GM18951 (cell line): ENCODE data around the gene RAB7B.

ENCODE experiments used
- POLR2A ChIP-seq: IDR thresholded peaks from 4 replicates; pipeline ENCODE4 v1.6.1; 2011; ENCODE audit warnings: mild to moderate bottlenecking; ENCODE audit not compliant: insufficient read length, insufficient read depth; ENCODE audit errors: extremely low read depth
- in situ Hi-C: fragments of 300-500 bp; cut with MboI; formaldehyde crosslinking; loops from one replicate; pipeline ENCODE4 v1.12.0; 2022; ENCODE audit warnings: low sequenced_read_pairs, mixed read lengths, inconsistent platforms; ENCODE audit not compliant: unreplicated experiment

The RAB7B gene

GRCh38 chr1:205955499-205955898 lies 47.7 kb downstream of the RAB7B start:
- in situ Hi-C loops, result no loop called here
- no peak for TF ChIP-seq POLR2A

DNA sequence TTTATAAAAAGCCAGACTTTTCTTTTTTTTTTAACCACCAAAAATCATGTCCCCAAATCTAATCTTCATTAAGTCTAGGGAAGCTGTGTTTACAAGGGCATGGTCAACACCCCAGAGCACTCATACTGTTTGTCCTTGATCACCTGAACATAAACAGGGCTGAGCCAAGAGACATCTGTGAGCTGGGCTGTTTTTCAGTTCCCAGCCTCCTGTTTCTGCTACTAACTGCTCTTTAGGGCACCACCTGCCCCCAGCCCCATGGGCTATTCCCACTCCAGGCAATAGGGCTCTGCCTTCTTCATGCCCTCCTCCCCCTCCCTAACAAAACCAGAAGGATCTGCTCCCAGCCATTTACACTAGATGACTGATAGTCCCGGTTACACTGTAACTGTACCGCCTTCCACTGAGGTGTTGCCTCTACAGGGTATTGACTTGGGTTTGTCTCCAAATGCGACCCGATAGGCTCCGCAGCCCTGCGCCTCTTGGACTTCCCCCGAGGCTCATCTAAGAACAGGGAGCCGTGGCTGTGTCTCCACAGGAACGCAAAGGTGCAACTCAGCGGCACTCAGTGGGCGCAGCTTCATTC lies 48.3 kb downstream of the RAB7B start:
- in situ Hi-C loops, result no loop called here
- TF ChIP-seq POLR2A, result no peak

DNA sequence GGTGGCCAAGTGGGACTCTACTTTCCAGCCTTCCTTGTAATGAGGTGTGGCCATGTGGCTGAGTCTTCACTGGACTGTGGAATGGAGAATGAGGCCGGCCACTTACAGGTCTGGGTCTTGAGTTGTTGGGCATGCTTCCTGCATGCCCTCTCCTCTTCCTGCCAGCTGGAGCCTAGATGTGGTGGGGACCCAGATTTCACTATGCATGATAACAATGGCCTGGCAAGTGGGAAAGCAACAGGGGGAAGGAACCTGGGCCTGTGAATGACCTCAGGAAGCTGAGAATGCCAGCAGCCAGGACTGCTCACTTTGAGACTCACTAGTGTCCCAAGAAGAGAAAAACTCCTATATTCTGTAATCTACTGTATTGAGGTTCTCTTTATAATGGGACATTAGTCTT lies 51.4 kb downstream of the RAB7B start:
- in situ Hi-C loops, result no loop called here
- TF ChIP-seq POLR2A, result no peak

GRCh38 chr1:205950826-205951549 lies 52.2 kb downstream of the RAB7B start:
- in situ Hi-C loops, result no loop called here
- no peak for TF ChIP-seq POLR2A

GRCh38 chr1:205950280-205950679 lies 52.9 kb downstream of the RAB7B start:
- TF ChIP-seq POLR2A, result no peak
- in situ Hi-C loops, result no loop called here

- in situ Hi-C loops, result no loop called here
- no peak for TF ChIP-seq POLR2A
These were observed 53.4 kb downstream of the RAB7B start for GRCh38 chr1:205949753-205950152.

DNA sequence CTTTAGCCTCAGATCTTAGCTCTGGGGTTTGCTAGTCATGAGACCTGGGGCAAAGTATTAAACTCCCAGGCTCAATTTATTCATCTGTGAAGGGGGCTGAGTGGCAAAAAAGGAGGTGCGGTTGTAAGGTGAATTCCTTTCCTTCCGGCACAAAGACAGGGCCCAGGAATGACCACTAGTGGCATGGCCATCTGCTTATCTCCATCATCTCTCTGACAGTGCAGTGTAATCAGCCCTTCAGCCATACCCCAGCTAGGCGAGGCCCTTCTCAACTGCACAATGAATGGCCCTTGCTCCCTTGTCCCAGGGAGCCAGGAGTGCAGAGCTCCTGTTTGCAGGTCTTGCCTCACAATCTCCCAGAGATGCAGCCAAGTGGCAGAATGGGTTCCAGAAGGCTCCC lies 54.3 kb downstream of the RAB7B start:
- TF ChIP-seq POLR2A, result no peak
- in situ Hi-C loops, result no loop called here

GRCh38 chr1:205948039-205948438 lies 55.2 kb downstream of the RAB7B start:
- in situ Hi-C loops, result no loop called here
- TF ChIP-seq POLR2A, result no peak

GRCh38 chr1:205947024-205947423 lies 56.2 kb downstream of the RAB7B start:
- in situ Hi-C loops, result no loop called here
- TF ChIP-seq POLR2A, result no peak

DNA sequence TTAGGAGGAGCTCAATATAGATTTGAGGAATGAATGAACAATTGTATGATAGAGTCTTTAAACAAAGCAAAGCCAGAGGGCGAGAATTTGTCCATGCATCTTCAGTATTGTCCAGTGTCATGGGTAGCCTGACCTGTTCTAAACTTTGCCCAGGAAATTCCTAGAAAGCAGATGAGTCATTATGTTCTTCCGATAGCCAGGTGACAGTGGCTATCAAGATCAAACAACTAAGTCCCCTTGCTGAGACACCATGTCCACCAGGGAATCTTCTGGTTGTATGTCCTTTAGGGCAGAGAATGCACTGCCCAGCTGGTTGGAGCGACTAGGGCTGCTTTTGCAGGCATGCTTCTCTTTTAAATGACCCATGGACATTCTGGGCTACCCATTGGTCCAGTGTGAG lies 58.1 kb downstream of the RAB7B start:
- in situ Hi-C loops, result no loop called here
- TF ChIP-seq POLR2A, result no peak

GRCh38 chr1:205944525-205944924 lies 58.7 kb downstream of the RAB7B start:
- TF ChIP-seq POLR2A, result no peak
- in situ Hi-C loops, result no loop called here

DNA sequence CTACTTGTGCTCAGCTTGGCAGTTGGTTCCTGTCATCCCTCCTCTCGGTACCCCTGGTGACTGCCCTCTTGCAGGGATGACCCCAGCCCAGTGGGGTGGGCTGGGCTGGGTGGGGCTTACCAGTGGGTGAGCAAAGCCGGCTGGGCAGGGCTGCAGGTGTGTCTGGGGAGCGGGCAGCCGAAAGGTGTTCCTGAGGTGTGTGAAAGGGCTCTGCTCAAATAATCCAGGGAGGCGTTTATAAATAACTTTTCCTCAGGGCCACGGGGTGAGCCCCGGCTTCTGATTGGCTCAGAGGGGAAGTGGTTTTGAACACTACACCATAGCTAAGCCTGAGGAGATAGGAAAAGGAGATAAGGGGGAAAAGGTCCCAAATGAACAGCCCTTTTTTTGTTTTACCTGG lies 60.0 kb downstream of the RAB7B start, which contains the start of gene SLC26A9:
TSS of gene SLC26A9 (minus strand) at position 212 of the 400 bp plus-strand sequence. CDS start 7,636 bp downstream, outside the sequence.
- in situ Hi-C loops, result no loop called here
- no peak for TF ChIP-seq POLR2A

DNA sequence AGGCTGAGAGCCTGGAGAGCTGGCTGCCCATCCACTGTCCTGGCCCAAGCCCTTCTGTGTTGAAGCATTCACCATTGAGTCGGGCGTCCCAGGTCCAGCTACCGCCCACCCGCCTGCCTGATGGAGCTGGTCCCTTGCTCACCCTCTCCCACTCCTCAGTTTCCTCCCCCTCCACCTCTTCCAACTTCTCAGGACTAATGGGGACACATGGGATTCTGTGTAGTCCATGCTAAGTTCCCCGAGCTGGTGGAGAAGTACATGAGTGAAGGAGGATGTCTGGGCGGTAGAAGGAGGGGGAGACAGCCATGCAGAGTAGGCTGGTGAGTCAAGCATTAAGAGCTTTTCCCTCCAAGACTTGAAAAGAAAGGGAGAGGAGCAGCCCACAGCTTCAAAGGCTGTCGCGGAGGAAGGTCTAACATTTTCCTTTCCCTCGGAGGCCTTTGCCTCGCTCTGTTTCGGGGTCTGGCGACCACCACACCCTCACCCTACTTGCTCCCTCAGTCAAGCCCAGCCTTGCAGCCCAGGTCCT lies 60.5 kb downstream of the RAB7B start:
- in situ Hi-C loops, result no loop called here
- TF ChIP-seq POLR2A, result no peak

DNA sequence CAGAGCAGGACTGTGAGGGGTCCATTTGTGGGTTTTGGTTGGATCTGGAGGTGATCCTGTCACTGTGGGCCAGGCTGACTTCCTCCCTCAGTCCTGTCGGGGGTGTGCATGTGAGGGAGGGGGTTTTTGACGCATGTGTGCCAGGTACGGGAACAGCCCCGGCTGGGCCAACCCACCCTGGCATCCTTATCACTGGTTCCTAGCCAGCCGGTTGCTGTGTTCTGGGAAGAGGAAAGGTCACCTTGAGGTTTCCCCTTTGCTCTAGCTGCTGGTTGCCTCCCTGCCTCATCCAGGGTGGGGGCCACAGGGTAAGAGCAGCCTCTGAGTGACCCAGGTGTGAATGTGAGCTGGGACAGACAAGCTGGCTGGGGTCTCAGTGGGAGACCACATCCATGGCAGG lies 62.5 kb downstream of the RAB7B start:
- no peak for TF ChIP-seq POLR2A
- in situ Hi-C loops, result no loop called here
